ENCODE results near the gene TPK1.
"Not testable (repeated sequence)": the region's sequence is repeated elsewhere in the genome, so short reads cannot be mapped to it uniquely, and the experiment has no call there.

TPK1 gene

GRCh38 chr7:144649120-144649519 lies 186.7 kb downstream of the TPK1 start:
- no peak for DNase-seq (ENCODE audit: low read depth in 3 of 3, low spot score in 1 of 3)

GRCh38 chr7:144641389-144642044 lies 194.3 kb downstream of the TPK1 start:
- no peak for DNase-seq (ENCODE audit: low read depth in 3 of 3, low spot score in 1 of 3)

GRCh38 chr7:144632724-144633123 lies 203.1 kb downstream of the TPK1 start:
- no peak for DNase-seq (ENCODE audit: low read depth in 3 of 3, low spot score in 1 of 3)

- no peak for DNase-seq (ENCODE audit: low read depth in 3 of 3, low spot score in 1 of 3)
Observed at GRCh38 chr7:144629598-144629997, 206.3 kb downstream of the TPK1 start.

- DNase-seq (ENCODE audit: low read depth in 3 of 3, low spot score in 1 of 3): no peak
Observed at GRCh38 chr7:144629011-144629410, 206.8 kb downstream of the TPK1 start.

GRCh38 chr7:144628176-144628575 lies 207.7 kb downstream of the TPK1 start:
- no peak for DNase-seq (ENCODE audit: low read depth in 3 of 3, low spot score in 1 of 3)

GRCh38 chr7:144622745-144623144 lies 213.1 kb downstream of the TPK1 start:
- DNase-seq (ENCODE audit: low read depth in 3 of 3, low spot score in 1 of 3): no peak

GRCh38 chr7:144606261-144606660 lies 229.6 kb downstream of the TPK1 start:
- DNase-seq (ENCODE audit: low read depth in 3 of 3, low spot score in 1 of 3): no peak

GRCh38 chr7:144596953-144597352 lies 238.9 kb downstream of the TPK1 start:
- DNase-seq (ENCODE audit: low read depth in 3 of 3, low spot score in 1 of 3): no peak

- no peak for DNase-seq (ENCODE audit: low read depth in 3 of 3, low spot score in 1 of 3)
Observed at GRCh38 chr7:144594580-144594979, 241.3 kb downstream of the TPK1 start.

- no peak for DNase-seq (ENCODE audit: low read depth in 3 of 3, low spot score in 1 of 3)
Observed at GRCh38 chr7:144588559-144589051, 247.2 kb downstream of the TPK1 start.

GRCh38 chr7:144587701-144588100 lies 248.2 kb downstream of the TPK1 start:
- DNase-seq (ENCODE audit: low read depth in 3 of 3, low spot score in 1 of 3): no peak

- no peak for DNase-seq (ENCODE audit: low read depth in 3 of 3, low spot score in 1 of 3)
Observed at GRCh38 chr7:144584726-144585125, 251.1 kb downstream of the TPK1 start.

- no peak for DNase-seq (ENCODE audit: low read depth in 3 of 3, low spot score in 1 of 3)
Observed at GRCh38 chr7:144579687-144580086, 256.2 kb downstream of the TPK1 start.

GRCh38 chr7:144575456-144575855 lies 260.4 kb downstream of the TPK1 start:
- DNase-seq (ENCODE audit: low read depth in 3 of 3, low spot score in 1 of 3): no peak

GRCh38 chr7:144574753-144575152 lies 261.1 kb downstream of the TPK1 start:
- DNase-seq (ENCODE audit: low read depth in 3 of 3, low spot score in 1 of 3): not testable (repeated sequence)

- DNase-seq (ENCODE audit: low read depth in 3 of 3, low spot score in 1 of 3): no peak
Observed at GRCh38 chr7:144568233-144568632, 267.6 kb downstream of the TPK1 start.

GRCh38 chr7:144565586-144565985 lies 270.3 kb downstream of the TPK1 start:
- no peak for DNase-seq (ENCODE audit: low read depth in 3 of 3, low spot score in 1 of 3)

GRCh38 chr7:144549861-144550260 lies 286.0 kb downstream of the TPK1 start:
- no peak for DNase-seq (ENCODE audit: low read depth in 3 of 3, low spot score in 1 of 3)

- no peak for DNase-seq (ENCODE audit: low read depth in 3 of 3, low spot score in 1 of 3)
Observed at GRCh38 chr7:144548556-144548955, 287.3 kb downstream of the TPK1 start.

GRCh38 chr7:144547888-144548287 lies 288.0 kb downstream of the TPK1 start:
- no peak for DNase-seq (ENCODE audit: low read depth in 3 of 3, low spot score in 1 of 3)

GRCh38 chr7:144546782-144547181 lies 289.1 kb downstream of the TPK1 start:
- DNase-seq (ENCODE audit: low read depth in 3 of 3, low spot score in 1 of 3): no peak

GRCh38 chr7:144545330-144545729 lies 290.5 kb downstream of the TPK1 start:
- DNase-seq (ENCODE audit: low read depth in 3 of 3, low spot score in 1 of 3): no peak
